Heart left ventricle (tissue), 16 donors: ENCODE data around the gene MCHR1. TPM values are rescaled to one million over a fixed set of nuclear protein-coding genes. Genes with fewer than 3 reads are reported as not detected.

ENCODE experiments used
- ATAC-seq, 4 donors: fragments of 200-7000 bp; cut with Tn5 transposase; one replicate each; pipeline ENCODE4 v1.9.1; 2020 to 2022; ENCODE audit warnings: moderate library complexity in 4 of 4, mild to moderate bottlenecking in 3 of 4, moderate number of reproducible peaks in 1 of 4
- DNase-seq, 5 donors: peaks; one replicate each; pipeline ENCODE4 v3.0.0-alpha.2; 2020
- H3K27ac ChIP-seq, 12 donors: fragments of 200-600 bp; sonication (generic) in 4 of 12; one replicate each; pipeline versions ENCODE4 v1.5.0 to v1.8.0; 2016 to 2022; ENCODE audit warnings: mild to moderate bottlenecking in 2 of 12
- H3K27me3 ChIP-seq, 9 donors: fragments of 200-600 bp; sonication (generic) in 2 of 9; one replicate each; pipeline versions ENCODE4 v1.5.1 to v1.8.0; 2016 to 2022; ENCODE audit warnings: mild to moderate bottlenecking in 3 of 9
- H3K36me3 ChIP-seq, 9 donors: fragments of 200-600 bp; sonication (generic) in 2 of 9; one replicate each; pipeline versions ENCODE4 v1.5.0 to v1.8.0; 2018 to 2022; ENCODE audit warnings: mild to moderate bottlenecking in 2 of 9
- H3K4me1 ChIP-seq, 12 donors: fragments of 200-600 bp; sonication (generic) in 4 of 12; one replicate each; pipeline versions ENCODE4 v1.5.0 to v1.8.0; 2016 to 2022; ENCODE audit warnings: mild to moderate bottlenecking in 3 of 12
- H3K4me3 ChIP-seq, 12 donors: fragments of 200-600 bp; sonication (generic) in 4 of 12; one replicate each; pipeline versions ENCODE4 v1.5.0 to v1.8.0; 2017 to 2022; ENCODE audit warnings: mild to moderate bottlenecking in 9 of 12, moderate library complexity in 4 of 12
- H3K9me3 ChIP-seq, 12 donors: fragments of 200-600 bp; sonication (generic) in 4 of 12; one replicate each; pipeline versions ENCODE4 v1.5.0 to v1.8.0; 2016 to 2022; ENCODE audit warnings: mild to moderate bottlenecking in 1 of 12
- POLR2A ChIP-seq, 2 donors: fragments of 450-650 bp; IDR thresholded peaks; one replicate each; pipeline ENCODE4 v1.6.1; 2017; ENCODE audit warnings: antibody characterized with exemption in 2 of 2, mild to moderate bottlenecking in 2 of 2, moderate library complexity in 2 of 2
- WGBS, 4 donors: extraction: QIAGEN DNeasy Blood & Tissue Kit in 2 of 4; methylation state at CpG; one replicate each; pipeline versions ENCODE4 v1.1.5 to v1.1.7; 2013 to 2018; 5-methylcytosine and 5-hydroxymethylcytosine counted together
- intact Hi-C, 10 donors: fragments of 100-400 bp; cut with DNase I; formaldehyde crosslinking; loops; one replicate each; pipeline versions ENCODE4 v1.11.1 to v1.14.2; 2022
- polyA plus RNA-seq, 2 donors: library from polyadenylated mRNA; stranded (reverse); fragments of 200-250 nt; gene quantifications; one replicate each; pipeline ENCODE4 v1.2.3, GENCODE V29; 2013
- total RNA-seq, 9 donors: library from RNA; depleted of rRNA in 2 of 9; stranded (reverse); fragments of >200 nt in 2 of 9; fragmentation: NEBNext Ultra II Directional in 3 of 9; extraction: Animal tissue kit (Norgen Biotek cat#: 25700) in 3 of 9; gene quantifications; one replicate each; pipeline versions ENCODE4 v1.1.0 to v1.2.4, GENCODE V29; 2016 to 2023
- TF ChIP-seq, protein P1 (sequence below), 12 donors: fragments of 200-600 bp; sonication (generic) in 4 of 12; IDR thresholded peaks; one replicate each; pipeline versions ENCODE4 v1.5.0 to v1.8.0; 2018 to 2022; ENCODE audit warnings: antibody characterized with exemption in 12 of 12, mild to moderate bottlenecking in 5 of 12
- donor health status: ischemic (EF 13 %, LVEDD 7.1; RV severe dilation, severe dysfunction).
- donor health status: healthy with polysubstance abuse.
- donor health status: DM: no; HTN: yes; CAD: no.
- donor health status: DM: no; HTN: no; CAD: no.
- donor health status: ischemic (EF 25% LVEDD 6.9; RV normal size, moderate dysfunction).
- donor health status: ischemic (EF 25% LVEDD 5.7; RV mildly dilated, moderate dysfunction).
- donor health status: healthy.
- donor health status: DM: yes; HTN: yes; CAD: no.
- donor health status: ischemic (EF 35%, LVEDD 5.7; RV mildly dilated, moderate dysfunction).
- donor health status: nonischemic (EF 11% LVEDD 7.7; RV severe dilation, severe dysfunction).
- donor health status: DM: yes; HTN: yes; CAD: no.
- donor health status: PGD.
- donor health status: ischemic (EF 29% LVEDD 5.4; RV normal size, mild dysfunction).
- donor health status: nonischemic (EF 23%, LVEDD 6.1; RV moderate dilation, normal function).

MCHR1 gene
- total and polyA plus RNA-seq, 11 donors: 0.09 to 0.96 (median 0.35) TPM; not detected in 4

DNA sequence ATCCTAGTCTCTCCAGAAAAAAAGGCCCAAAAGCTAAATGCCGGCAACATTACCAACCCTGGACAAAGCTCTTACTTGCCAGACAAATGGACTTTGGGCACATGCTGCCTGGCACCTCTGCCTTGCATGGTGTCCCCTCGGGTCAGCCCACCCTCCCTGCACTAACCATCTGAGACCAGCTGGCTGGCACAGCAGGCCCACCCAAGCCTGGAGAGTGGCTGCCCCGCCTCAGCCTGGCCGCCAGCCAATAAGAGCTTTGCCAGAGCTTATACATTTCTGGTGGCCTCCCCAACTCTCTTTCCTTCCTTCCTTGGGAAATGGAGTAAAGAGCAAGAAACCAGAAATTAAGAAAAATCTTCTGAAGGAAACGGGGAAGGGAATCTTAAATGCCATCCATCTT, 24.5 kb downstream of the MCHR1 start:
- TF ChIP-seq, protein P1, sequence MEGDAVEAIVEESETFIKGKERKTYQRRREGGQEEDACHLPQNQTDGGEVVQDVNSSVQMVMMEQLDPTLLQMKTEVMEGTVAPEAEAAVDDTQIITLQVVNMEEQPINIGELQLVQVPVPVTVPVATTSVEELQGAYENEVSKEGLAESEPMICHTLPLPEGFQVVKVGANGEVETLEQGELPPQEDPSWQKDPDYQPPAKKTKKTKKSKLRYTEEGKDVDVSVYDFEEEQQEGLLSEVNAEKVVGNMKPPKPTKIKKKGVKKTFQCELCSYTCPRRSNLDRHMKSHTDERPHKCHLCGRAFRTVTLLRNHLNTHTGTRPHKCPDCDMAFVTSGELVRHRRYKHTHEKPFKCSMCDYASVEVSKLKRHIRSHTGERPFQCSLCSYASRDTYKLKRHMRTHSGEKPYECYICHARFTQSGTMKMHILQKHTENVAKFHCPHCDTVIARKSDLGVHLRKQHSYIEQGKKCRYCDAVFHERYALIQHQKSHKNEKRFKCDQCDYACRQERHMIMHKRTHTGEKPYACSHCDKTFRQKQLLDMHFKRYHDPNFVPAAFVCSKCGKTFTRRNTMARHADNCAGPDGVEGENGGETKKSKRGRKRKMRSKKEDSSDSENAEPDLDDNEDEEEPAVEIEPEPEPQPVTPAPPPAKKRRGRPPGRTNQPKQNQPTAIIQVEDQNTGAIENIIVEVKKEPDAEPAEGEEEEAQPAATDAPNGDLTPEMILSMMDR (IDR thresholded peaks at IDR 0.05): no peak
- TF ChIP-seq POLR2A (IDR thresholded peaks at IDR 0.05): no peak
- Histone ChIP-seq H3K4me1 (no peaks in the 10 kb centered on the region), H3K27me3 (no peaks in the 10 kb centered on the region), H3K9me3 (peaks cover 0 to 10% (median 0%) of the 10 kb centered on the region in 12 donors), H3K27ac (no peak overlapping the region), H3K4me3 (no peak overlapping the region), H3K36me3 (no peaks in the 10 kb centered on the region)
- 66 to 74% (median 72%) methylated on average over 4 to 5 of the region's 5 CpGs for WGBS, 4 donors
- no peak for ATAC-seq
- intact Hi-C loops: no loop called here
- no peak for DNase-seq

DNA sequence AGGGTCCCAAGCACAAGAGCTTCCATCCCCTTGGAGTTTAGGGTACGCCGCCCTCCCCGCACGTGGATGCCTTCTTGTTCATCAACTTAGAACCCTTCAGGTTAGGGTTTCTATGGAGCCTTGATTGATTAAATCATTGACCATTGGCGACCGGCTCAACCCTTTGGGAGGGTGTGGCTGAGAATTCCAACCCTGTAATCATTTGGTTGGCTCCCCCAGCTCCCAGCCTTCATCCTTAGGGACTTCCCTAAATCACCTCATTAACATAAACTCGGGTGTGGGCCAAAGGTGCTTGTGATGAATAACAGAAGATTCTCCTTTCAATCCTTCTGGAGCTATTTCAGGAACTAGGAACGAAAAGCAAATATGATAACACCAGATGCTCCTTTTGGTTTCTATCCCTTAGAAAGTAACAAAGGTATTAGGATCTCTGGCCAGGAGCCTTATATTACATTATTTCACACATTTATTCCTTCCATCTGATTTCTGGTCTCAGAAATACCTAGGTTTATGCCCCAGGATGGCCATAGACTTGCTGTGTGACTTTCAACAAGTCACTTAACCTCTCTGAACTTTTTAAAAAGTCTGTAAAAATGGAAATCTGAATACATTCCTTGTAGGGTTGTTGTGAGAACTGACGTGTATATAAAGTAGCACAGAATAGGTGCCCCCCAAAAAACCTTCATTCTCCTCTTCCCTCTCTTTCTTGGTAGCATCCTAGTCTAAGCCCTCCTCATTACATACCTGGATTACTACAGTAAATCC, 26.8 kb downstream of the MCHR1 start:
- Histone ChIP-seq H3K36me3 (no peaks in the 10 kb centered on the region), H3K4me3 (no peak overlapping the region), H3K27me3 (no peaks in the 10 kb centered on the region), H3K9me3 (peaks cover 0 to 10% (median 0%) of the 10 kb centered on the region in 12 donors), H3K4me1 (peaks cover 0 to 23% (median 18%) of the 10 kb centered on the region in 12 donors), H3K27ac (no peak overlapping the region)
- ATAC-seq (no peak), DNase-seq (no peak)
- WGBS, 4 donors: 72 to 83% (median 77%) methylated on average over 9 of the region's 9 CpGs
- intact Hi-C loops: no loop called here
- TF ChIP-seq, protein P1 (IDR thresholded peaks at IDR 0.05): no peak
- TF ChIP-seq POLR2A (IDR thresholded peaks at IDR 0.05): no peak

DNA sequence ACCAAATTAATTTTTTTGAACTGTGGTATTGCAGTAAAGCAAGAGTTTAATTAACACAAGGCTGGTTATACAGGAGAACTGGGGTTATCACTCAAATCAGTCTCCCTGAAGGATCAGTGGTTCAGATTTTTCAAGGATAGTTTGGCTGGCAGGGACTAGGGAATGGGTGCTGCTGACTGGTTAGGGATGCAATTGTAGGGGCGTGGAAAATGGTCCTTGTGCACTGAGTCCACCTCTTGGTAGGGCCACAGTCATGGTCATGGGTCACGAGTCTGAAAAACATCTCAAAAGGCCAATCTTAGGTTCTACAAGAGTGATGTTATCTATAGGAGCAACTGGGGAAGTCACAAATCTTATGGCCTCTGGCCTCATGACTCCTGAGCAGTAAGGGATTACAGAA, 27.9 kb downstream of the MCHR1 start:
- ATAC-seq (no peak), DNase-seq (no peak)
- Histone ChIP-seq H3K27ac (no peak overlapping the region), H3K4me1 (peaks cover 0 to 33% (median 27%) of the 10 kb centered on the region in 12 donors), H3K27me3 (no peaks in the 10 kb centered on the region), H3K9me3 (peaks cover 0 to 10% (median 0%) of the 10 kb centered on the region in 12 donors), H3K4me3 (no peak overlapping the region), H3K36me3 (no peaks in the 10 kb centered on the region)
- 77 to 100% (median 93%) methylated on average over 2 of the region's 2 CpGs for WGBS, 4 donors
- intact Hi-C loops: no loop called here
- TF ChIP-seq POLR2A (IDR thresholded peaks at IDR 0.05): no peak
- TF ChIP-seq, protein P1 (IDR thresholded peaks at IDR 0.05): no peak

DNA sequence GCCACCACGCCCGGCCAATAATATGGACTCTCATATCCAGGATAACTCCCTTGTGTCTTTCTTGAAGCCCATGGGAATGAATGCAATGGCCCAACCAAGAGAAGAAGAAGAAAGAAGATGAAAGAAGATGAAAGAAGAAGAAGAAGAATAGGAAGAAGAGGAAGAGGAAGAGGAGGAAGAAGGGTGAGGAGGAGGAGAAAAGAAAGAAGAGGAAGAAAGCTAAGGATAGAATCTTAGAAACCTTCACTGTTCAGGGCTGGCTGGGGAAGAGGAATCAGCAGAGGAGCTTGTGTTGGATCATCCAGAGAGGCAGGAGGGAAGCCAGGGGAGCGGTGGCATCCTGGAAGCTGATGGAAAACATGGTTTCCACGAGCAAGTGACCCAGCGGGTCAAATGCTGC, 28.9 kb downstream of the MCHR1 start:
- no peak overlapping the region for H3K4me3 ChIP-seq
- 95 to 98% (median 96%) methylated on average over 5 of the region's 5 CpGs for WGBS, 4 donors
- DNase-seq: no peak
- peaks cover 0 to 10% (median 0%) of the 10 kb centered on the region in 12 donors for H3K9me3 ChIP-seq
- no peaks in the 10 kb centered on the region for H3K27me3 ChIP-seq
- intact Hi-C loops: no loop called here
- H3K4me1 ChIP-seq: peaks cover 0 to 35% (median 27%) of the 10 kb centered on the region in 12 donors
- TF ChIP-seq POLR2A (IDR thresholded peaks at IDR 0.05): no peak
- TF ChIP-seq, protein P1 (IDR thresholded peaks at IDR 0.05): no peak
- no peaks in the 10 kb centered on the region for H3K36me3 ChIP-seq
- peak overlapping the region in 1 of 12 donors; percentile 17 for H3K27ac ChIP-seq
- no peak for ATAC-seq
